ENCODE data around the gene PCCB. TPM values are rescaled to one million over a fixed set of nuclear protein-coding genes. Genes with fewer than 3 reads are reported as not detected.

The PCCB gene
- total and polyA plus RNA-seq, 2 donors (not counting 1 experiment from before 2014, with no cell fraction given), result 12.1 to 15.5 TPM

- H3K27me3 Mint-ChIP-seq, result no peaks in the 10 kb centered on the region
- H3K9ac ChIP-seq (ENCODE audit: low read length), result no peak overlapping the region
- ChIA-PET POLR2A (no interaction called here), CTCF (interaction anchor here (0.9 kb wide), 1 partner anchor 64 kb away, joined by 3 read pairs; no protein-coding TSS in a partner anchor)
- no peak for TF ChIP-seq EZH2 (IDR thresholded peaks at IDR 0.05; ENCODE audit: borderline replicate concordance, insufficient read depth, low read depth, low read length, poor library complexity, severe bottlenecking)
- TF ChIP-seq, protein P1, sequence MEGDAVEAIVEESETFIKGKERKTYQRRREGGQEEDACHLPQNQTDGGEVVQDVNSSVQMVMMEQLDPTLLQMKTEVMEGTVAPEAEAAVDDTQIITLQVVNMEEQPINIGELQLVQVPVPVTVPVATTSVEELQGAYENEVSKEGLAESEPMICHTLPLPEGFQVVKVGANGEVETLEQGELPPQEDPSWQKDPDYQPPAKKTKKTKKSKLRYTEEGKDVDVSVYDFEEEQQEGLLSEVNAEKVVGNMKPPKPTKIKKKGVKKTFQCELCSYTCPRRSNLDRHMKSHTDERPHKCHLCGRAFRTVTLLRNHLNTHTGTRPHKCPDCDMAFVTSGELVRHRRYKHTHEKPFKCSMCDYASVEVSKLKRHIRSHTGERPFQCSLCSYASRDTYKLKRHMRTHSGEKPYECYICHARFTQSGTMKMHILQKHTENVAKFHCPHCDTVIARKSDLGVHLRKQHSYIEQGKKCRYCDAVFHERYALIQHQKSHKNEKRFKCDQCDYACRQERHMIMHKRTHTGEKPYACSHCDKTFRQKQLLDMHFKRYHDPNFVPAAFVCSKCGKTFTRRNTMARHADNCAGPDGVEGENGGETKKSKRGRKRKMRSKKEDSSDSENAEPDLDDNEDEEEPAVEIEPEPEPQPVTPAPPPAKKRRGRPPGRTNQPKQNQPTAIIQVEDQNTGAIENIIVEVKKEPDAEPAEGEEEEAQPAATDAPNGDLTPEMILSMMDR (IDR thresholded peaks at IDR 0.05), result no peak
- no peak overlapping the region for H3K4me3 ChIP-seq (ENCODE audit: control extremely low read depth in 1 of 5, extremely low read depth in 1 of 5, insufficient read depth in 1 of 5, low read depth in 2 of 5, low read length in 4 of 5)
- no peak overlapping the region for H3K4me3 Mint-ChIP-seq
- no peak overlapping the region for H2AFZ ChIP-seq (ENCODE audit: insufficient read depth, low read depth, low read length, poor library complexity, severe bottlenecking)
- H3K4me1 ChIP-seq (ENCODE audit: control insufficient read depth in 2 of 2, insufficient read depth in 2 of 2, low read length in 2 of 2), result no peaks in the 10 kb centered on the region
- no peaks in the 10 kb centered on the region for H3K4me1 Mint-ChIP-seq
- no peaks in the 10 kb centered on the region for H3K27me3 ChIP-seq (replicated peaks in 1 of 4; ENCODE audit: control extremely low read depth in 1 of 4, control insufficient read depth in 3 of 4, insufficient read depth in 4 of 4, low read length in 3 of 4)
- H3K79me2 ChIP-seq (ENCODE audit: control insufficient read depth, insufficient read depth, low read length), result no peaks in the 10 kb centered on the region
- no peak overlapping the region for H3K27ac Mint-ChIP-seq
- no peak overlapping the region for H3K27ac ChIP-seq (ENCODE audit: low read length in 2 of 2)
- intact Hi-C loops (cut with micrococcal nuclease), result no loop called here
- ATAC-seq (ENCODE audit: low read depth) (no peak), DNase-seq (no peak)
- H3K36me3 ChIP-seq (replicated peaks in 1 of 2; ENCODE audit: control extremely low read depth in 1 of 2, control insufficient read depth in 1 of 2, extremely low read depth in 1 of 2, insufficient read depth in 2 of 2, low read length in 1 of 2), result peaks cover 9 to 31% of the 10 kb centered on the region in 2 experiments
- no peak overlapping the region for H3K4me2 ChIP-seq (replicated peaks; ENCODE audit: low read depth, low read length, poor library complexity, severe bottlenecking)
- H3K9me3 Mint-ChIP-seq (ENCODE audit: insufficient read depth), result peaks cover 5% of the 10 kb centered on the region
- H4K20me1 ChIP-seq (ENCODE audit: control insufficient read depth, insufficient read depth, low read length, poor library complexity, severe bottlenecking), result no peaks in the 10 kb centered on the region
- H3K9me3 ChIP-seq (ENCODE audit: control extremely low read depth in 1 of 3, control insufficient read depth in 2 of 3, insufficient read depth in 1 of 3, low read length in 2 of 3), result peaks cover 5 to 9% (median 5%) of the 10 kb centered on the region in 3 donors
- 97% methylated on average over 3 of the region's 5 CpGs for WGBS (ENCODE audit: insufficient coverage)
These were observed 77.5 kb downstream of the PCCB start for GRCh38 chr3:136327671-136328070.

DNA sequence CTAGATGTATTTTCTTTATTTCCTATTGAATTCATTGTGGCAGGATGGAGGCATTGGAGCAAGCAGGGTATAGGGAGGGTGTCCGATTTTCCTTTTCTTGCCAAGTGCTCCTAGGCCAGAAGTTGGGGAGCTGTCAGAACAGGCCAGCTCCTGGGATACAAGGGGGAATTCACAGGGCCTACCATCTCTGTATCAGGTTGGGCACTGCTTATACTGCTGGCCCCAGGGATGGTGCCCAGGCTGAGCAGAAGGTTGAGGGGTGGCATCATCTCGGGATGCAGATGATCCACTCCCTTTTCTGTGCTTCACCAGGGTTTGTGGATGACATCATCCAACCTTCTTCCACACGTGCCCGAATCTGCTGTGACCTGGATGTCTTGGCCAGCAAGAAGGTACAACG is 79.5 kb downstream of the PCCB start:
- no peaks in the 10 kb centered on the region for H3K27me3 ChIP-seq (replicated peaks in 1 of 4; ENCODE audit: control extremely low read depth in 1 of 4, control insufficient read depth in 3 of 4, insufficient read depth in 4 of 4, low read length in 3 of 4)
- no peak for TF ChIP-seq EZH2 (IDR thresholded peaks at IDR 0.05; ENCODE audit: borderline replicate concordance, insufficient read depth, low read depth, low read length, poor library complexity, severe bottlenecking)
- TF ChIP-seq, protein P1 (IDR thresholded peaks at IDR 0.05), result no peak
- no peak overlapping the region for H2AFZ ChIP-seq (ENCODE audit: insufficient read depth, low read depth, low read length, poor library complexity, severe bottlenecking)
- no peak overlapping the region for H3K27ac ChIP-seq (ENCODE audit: low read length in 2 of 2)
- WGBS (ENCODE audit: insufficient coverage), result 100% methylated on average over 4 of the region's 5 CpGs
- Mint-ChIP-seq H3K27ac (no peak overlapping the region), H3K4me1 (no peaks in the 10 kb centered on the region), H3K27me3 (no peaks in the 10 kb centered on the region), H3K9me3 (ENCODE audit: insufficient read depth) (no peaks in the 10 kb centered on the region), H3K4me3 (no peak overlapping the region)
- no peaks in the 10 kb centered on the region for H3K79me2 ChIP-seq (ENCODE audit: control insufficient read depth, insufficient read depth, low read length)
- no peak for DNase-seq
- H3K4me1 ChIP-seq (ENCODE audit: control insufficient read depth in 2 of 2, insufficient read depth in 2 of 2, low read length in 2 of 2), result no peaks in the 10 kb centered on the region
- H3K36me3 ChIP-seq (replicated peaks in 1 of 2; ENCODE audit: control extremely low read depth in 1 of 2, control insufficient read depth in 1 of 2, extremely low read depth in 1 of 2, insufficient read depth in 2 of 2, low read length in 1 of 2), result peaks cover 8 to 29% of the 10 kb centered on the region in 2 experiments
- CTCF ChIA-PET, result no interaction called here
- intact Hi-C loops (cut with micrococcal nuclease), result no loop called here
- POLR2A ChIA-PET, result no interaction called here
- no peaks in the 10 kb centered on the region for H4K20me1 ChIP-seq (ENCODE audit: control insufficient read depth, insufficient read depth, low read length, poor library complexity, severe bottlenecking)
- no peak overlapping the region for H3K9ac ChIP-seq (ENCODE audit: low read length)
- no peaks in the 10 kb centered on the region for H3K9me3 ChIP-seq (ENCODE audit: control extremely low read depth in 1 of 3, control insufficient read depth in 2 of 3, insufficient read depth in 1 of 3, low read length in 2 of 3)
- H3K4me2 ChIP-seq (replicated peaks; ENCODE audit: low read depth, low read length, poor library complexity, severe bottlenecking), result no peak overlapping the region
- ATAC-seq (ENCODE audit: low read depth), result no peak
- H3K4me3 ChIP-seq (ENCODE audit: control extremely low read depth in 1 of 5, extremely low read depth in 1 of 5, insufficient read depth in 1 of 5, low read depth in 2 of 5, low read length in 4 of 5), result no peak overlapping the region

Measured in B cell (primary cell).